HEK293T (cell line): Measurements from ENCODE around the gene TTLL12.

Experiments used
- CTCF ChIA-PET: fragments of 350-600 bp; formaldehyde crosslinking; extraction: SDS; loops from one replicate; lab custom pipeline; 2021; ENCODE audit warnings: antibody characterized with exemption, inconsistent platforms; lab: Yijun Ruan, JAX
- POLR2A ChIA-PET: fragments of 350-600 bp; formaldehyde crosslinking; extraction: SDS; loops from one replicate; lab custom pipeline; 2020; ENCODE audit warnings: antibody characterized with exemption, inconsistent platforms; lab: Yijun Ruan, JAX
- DNase-seq: peaks from one replicate; pipeline ENCODE4 v3.0.0; 2012; ENCODE audit warnings: mixed read lengths; ENCODE audit errors: extremely low spot score
- ARNT ChIP-seq: fragments of 450-650 bp; IDR thresholded peaks from 2 replicates; pipeline ENCODE4 v1.6.1; 2017; ENCODE audit warnings: mild to moderate bottlenecking
- BHLHE40 ChIP-seq: fragments of 450-650 bp; IDR thresholded peaks from 2 replicates; pipeline ENCODE4 v1.6.1; 2016; ENCODE audit warnings: mild to moderate bottlenecking, moderate library complexity, borderline replicate concordance
- CTBP1 ChIP-seq: fragments of 450-650 bp; IDR thresholded peaks from 2 replicates; pipeline ENCODE4 v1.6.1; 2016; ENCODE audit warnings: borderline replicate concordance
- ELF4 ChIP-seq: fragments of 450-650 bp; IDR thresholded peaks from 2 replicates; pipeline ENCODE4 v1.6.1; 2017; ENCODE audit warnings: antibody characterized with exemption
- FOXA1 ChIP-seq: fragments of 450-650 bp; IDR thresholded peaks from 2 replicates; pipeline ENCODE4 v1.6.1; 2016; ENCODE audit warnings: mild to moderate bottlenecking
- FOXK2 ChIP-seq: fragments of 450-650 bp; IDR thresholded peaks from 2 replicates; pipeline ENCODE4 v1.6.1; 2016; ENCODE audit warnings: mild to moderate bottlenecking
- FOXM1 ChIP-seq: fragments of 450-650 bp; IDR thresholded peaks from 2 replicates; pipeline ENCODE4 v1.6.1; 2017; ENCODE audit warnings: mild to moderate bottlenecking, borderline replicate concordance
- HDGF ChIP-seq: fragments of 450-650 bp; IDR thresholded peaks from 2 replicates; pipeline ENCODE4 v1.6.1; 2017; ENCODE audit warnings: antibody characterized with exemption, borderline replicate concordance
- L3MBTL2 ChIP-seq: fragments of 450-650 bp; conservative IDR thresholded peaks from 2 replicates; pipeline ENCODE4 v1.6.1; 2016; ENCODE audit warnings: mild to moderate bottlenecking
- LEF1 ChIP-seq: fragments of 450-650 bp; IDR thresholded peaks from 2 replicates; pipeline ENCODE4 v1.6.1; 2017; ENCODE audit warnings: mild to moderate bottlenecking, borderline replicate concordance
- NFRKB ChIP-seq: fragments of 450-650 bp; IDR thresholded peaks from 2 replicates; pipeline ENCODE4 v1.6.1; 2016; ENCODE audit warnings: mild to moderate bottlenecking, moderate library complexity
- PKNOX1 ChIP-seq: fragments of 450-650 bp; IDR thresholded peaks from 2 replicates; pipeline ENCODE4 v1.6.1; 2016
- SP1 ChIP-seq: fragments of 450-650 bp; IDR thresholded peaks from 2 replicates; pipeline ENCODE4 v1.6.1; 2017
- SUZ12 ChIP-seq: fragments of 450-650 bp; IDR thresholded peaks from 2 replicates; pipeline ENCODE4 v1.6.1; 2016; ENCODE audit warnings: mild to moderate bottlenecking
- TARDBP ChIP-seq: fragments of 450-650 bp; IDR thresholded peaks from 2 replicates; pipeline ENCODE4 v1.6.1; 2016
- ZNF384 ChIP-seq: fragments of 450-650 bp; IDR thresholded peaks from 2 replicates; pipeline ENCODE4 v1.6.1; 2016

The TTLL12 gene

DNA sequence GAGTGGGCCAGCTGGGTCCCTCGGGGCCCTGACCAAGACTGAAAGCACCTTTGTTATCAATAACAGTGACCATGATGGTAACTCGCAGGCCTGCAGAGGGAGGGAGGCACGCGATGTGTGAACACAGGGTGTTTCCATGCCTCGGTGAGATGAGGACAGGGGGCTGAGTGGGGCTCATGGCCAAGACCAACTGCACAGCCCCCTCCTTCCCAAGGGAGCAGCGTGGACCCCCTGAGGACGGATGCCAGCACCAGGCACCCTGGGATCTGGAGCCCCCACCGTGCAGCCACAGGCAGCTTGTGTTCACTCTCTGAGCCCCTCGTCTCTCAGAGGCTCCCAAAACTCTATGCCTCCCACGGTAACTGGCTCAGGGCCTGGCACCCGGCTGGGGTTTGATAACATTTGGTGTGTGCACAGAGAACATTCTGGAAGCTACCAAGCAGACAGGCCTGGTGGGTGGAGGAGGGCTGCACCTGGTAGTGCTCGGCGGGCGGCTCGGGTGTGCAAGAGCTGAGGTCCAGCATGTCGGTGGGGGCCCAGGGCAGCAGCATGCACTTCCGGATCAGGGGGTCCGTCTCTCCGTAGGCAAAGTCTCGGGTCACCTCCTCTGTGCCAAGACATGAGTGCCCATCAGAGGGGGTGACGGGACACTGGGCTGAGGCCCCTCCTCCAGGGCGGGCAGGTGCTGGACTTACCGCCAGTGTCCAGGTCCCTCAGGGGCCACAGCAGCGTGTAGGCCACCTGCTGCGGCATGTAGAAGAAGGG lies 7.6 kb downstream of the TTLL12 start:
- no peak for DNase-seq
- CTCF ChIA-PET = no interaction called here
- POLR2A ChIA-PET = no interaction called here

GRCh38 chr22:43177479-43177878 lies 9.5 kb downstream of the TTLL12 start:
- ChIA-PET POLR2A (no interaction called here), CTCF (no interaction called here)
- DNase-seq = no peak
- TF ChIP-seq PKNOX1 (no peak), ELF4 (no peak), BHLHE40 (no peak), HDGF (no peak), FOXK2 (no peak), ZNF384 (no peak), CTBP1 (no peak), SUZ12 (no peak), FOXA1 (no peak), SP1 (no peak), L3MBTL2 (no peak), TARDBP (no peak), FOXM1 (no peak), NFRKB (no peak)

More for the DNA sequence above, 7.6 kb downstream of the TTLL12 start:
- TF ChIP-seq FOXA1 = no peak
- no peak for TF ChIP-seq ZNF384
- TF ChIP-seq NFRKB = no peak
- TF ChIP-seq SP1 = no peak
- no peak for TF ChIP-seq LEF1
- TF ChIP-seq FOXK2 = no peak

DNA sequence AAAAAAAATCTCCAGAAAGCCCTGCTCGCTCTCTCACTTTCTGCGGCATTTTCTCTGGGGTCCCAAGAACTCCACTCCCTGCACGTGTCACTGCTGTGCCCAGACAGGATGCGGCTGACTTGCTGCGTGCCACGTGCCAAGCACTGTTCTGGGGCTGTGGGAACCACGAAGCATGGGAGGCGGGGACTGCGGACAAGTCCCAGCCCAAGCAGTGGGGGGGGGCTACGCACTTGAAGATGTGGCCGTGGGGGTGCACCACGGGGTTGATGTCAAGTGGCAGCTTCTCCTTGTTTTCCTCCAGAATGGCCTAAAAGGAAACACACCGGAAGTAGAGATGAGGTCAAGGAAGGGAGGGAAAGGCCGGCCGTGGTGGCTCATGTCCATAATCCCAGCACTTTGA lies 10.8 kb downstream of the TTLL12 start:
- ChIA-PET POLR2A (no interaction called here), CTCF (interaction anchor here (0.7 kb wide), 1 partner anchor 26 kb away, joined by 8 read pairs; no protein-coding TSS in a partner anchor)
- no peak for DNase-seq
- no peak for TF ChIP-seq ARNT
- no peak for TF ChIP-seq LEF1
- TF ChIP-seq NFRKB = no peak
- no peak for TF ChIP-seq FOXA1
- no peak for TF ChIP-seq FOXM1
- TF ChIP-seq BHLHE40 = no peak
- TF ChIP-seq FOXK2 = no peak
- no peak for TF ChIP-seq CTBP1
- no peak for TF ChIP-seq ZNF384

DNA sequence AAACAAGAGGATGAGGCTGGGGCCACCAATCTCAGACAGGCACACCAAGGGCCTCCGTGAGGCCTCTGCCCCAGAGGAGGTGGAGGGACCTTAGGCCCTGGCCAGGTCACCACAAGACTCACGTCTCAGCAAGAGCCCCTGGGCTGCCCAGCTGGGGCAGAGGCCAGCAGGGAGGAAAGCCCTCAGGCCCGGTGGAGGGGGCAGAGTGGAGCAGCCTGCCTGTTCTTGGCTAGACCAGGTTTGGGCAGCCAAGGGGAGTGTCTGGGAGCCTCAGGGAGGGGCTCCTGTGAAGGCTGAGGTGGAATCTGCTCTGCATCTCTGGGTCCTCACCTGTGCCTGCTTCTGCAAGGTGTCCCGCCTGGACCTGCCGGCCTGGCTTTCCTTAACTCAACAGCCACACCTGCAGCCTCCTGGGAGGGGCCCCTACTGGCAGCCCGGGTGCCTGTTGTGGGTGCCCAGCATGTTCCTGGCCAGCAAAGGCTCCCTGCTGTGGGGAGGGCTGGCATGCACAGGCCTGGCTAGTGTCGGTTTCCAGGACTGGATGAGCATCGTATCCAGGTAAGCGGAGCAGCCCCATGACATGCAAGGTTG lies 11.9 kb downstream of the TTLL12 start:
- ChIA-PET CTCF (no interaction called here), POLR2A (interaction anchor here (1.8 kb wide), 1 partner anchor 13 kb away, joined by 4 read pairs; no protein-coding TSS in a partner anchor)
- no peak for DNase-seq
- no peak for TF ChIP-seq CTBP1
- TF ChIP-seq FOXA1 = no peak
- TF ChIP-seq NFRKB = no peak
- TF ChIP-seq SP1 = no peak
- TF ChIP-seq ARNT = no peak
- TF ChIP-seq PKNOX1 = no peak

- ChIA-PET CTCF (no interaction called here), POLR2A (interaction anchor here (1.0 to 1.8 kb wide), 3 partner anchors 10 to 52 kb away, joined by 3 to 4 read pairs (median 3); no protein-coding TSS in a partner anchor)
- no peak for DNase-seq
- TF ChIP-seq FOXK2 (no peak), ARNT (no peak), HDGF (no peak), SP1 (no peak), ZNF384 (no peak), SUZ12 (no peak), PKNOX1 (no peak), BHLHE40 (no peak), NFRKB (no peak), CTBP1 (no peak), TARDBP (no peak), FOXA1 (no peak)
Observed at GRCh38 chr22:43173976-43174720, 12.8 kb downstream of the TTLL12 start.

DNA sequence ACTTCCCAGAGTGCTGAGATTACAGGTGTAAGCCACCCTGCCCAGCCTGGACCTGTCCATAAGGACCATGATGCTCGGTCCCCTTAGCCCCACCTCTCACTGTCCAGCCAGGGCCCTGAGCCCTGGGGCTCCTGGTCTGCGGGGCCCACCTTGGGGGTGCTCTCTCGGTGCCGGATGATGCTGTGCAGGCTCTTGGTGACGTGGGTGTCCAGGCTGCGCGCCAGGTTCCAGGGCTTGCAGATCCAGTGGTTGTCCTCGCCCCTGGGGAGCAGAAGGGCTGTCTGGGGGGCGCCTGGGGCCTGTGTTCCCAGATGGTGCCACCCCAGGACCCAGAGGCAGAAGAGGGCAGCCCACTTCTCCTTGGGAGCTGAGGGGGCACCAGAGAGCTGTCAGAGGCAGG lies 13.4 kb downstream of the TTLL12 start:
- CTCF ChIA-PET = no interaction called here
- TF ChIP-seq ARNT = no peak
- POLR2A ChIA-PET = interaction anchor here (1.0 to 1.8 kb wide), 3 partner anchors 10 to 52 kb away, joined by 3 to 4 read pairs (median 3); no protein-coding TSS in a partner anchor
- DNase-seq = no peak
